Nephron progenitor cell (in vitro differentiated cells): ENCODE measurements around the gene SH3RF1.
A peak's percentile ranks its signal among the peaks of the same experiment; 100 is the strongest.
"Not testable (repeated sequence)": the region's sequence is repeated elsewhere in the genome, so short reads cannot be mapped to it uniquely, and the experiment has no call there.

Experiments
- DNase-seq: peaks from one replicate; pipeline ENCODE4 v3.0.0; 2021
- H3K27ac Mint-ChIP-seq: 2 replicates; pipeline ENCODE4 v1.8.0; 2021; ENCODE audit warnings: mild to moderate bottlenecking, moderate library complexity, mixed read lengths
- H3K27me3 Mint-ChIP-seq: 2 replicates; pipeline ENCODE4 v1.8.0; 2021; ENCODE audit warnings: mild to moderate bottlenecking, low read depth, mixed read lengths; ENCODE audit not compliant: poor library complexity
- H3K36me3 Mint-ChIP-seq: 2 replicates; pipeline ENCODE4 v1.8.0; 2021; ENCODE audit warnings: low read depth, mixed read lengths
- H3K4me1 Mint-ChIP-seq: 2 replicates; pipeline ENCODE4 v1.8.0; 2021; ENCODE audit warnings: mixed read lengths
- H3K4me3 Mint-ChIP-seq: 2 replicates; pipeline ENCODE4 v1.8.0; 2021; ENCODE audit warnings: mild to moderate bottlenecking, moderate library complexity, mixed read lengths
- H3K9me3 Mint-ChIP-seq: 2 replicates; pipeline ENCODE4 v1.8.0; 2021; ENCODE audit warnings: mild to moderate bottlenecking, moderate library complexity, mixed read lengths
- CTCF ChIP-seq: fragments of 200-600 bp; sonication (generic); IDR thresholded peaks from 2 replicates; pipeline ENCODE4 v1.5.0; 2021; ENCODE audit warnings: antibody characterized with exemption

The SH3RF1 gene

GRCh38 chr4:169207436-169208089 is 63.2 kb downstream of the SH3RF1 start:
- Mint-ChIP-seq H3K27ac (peak overlapping the region; percentile 86), H3K4me1 (peaks cover 53% of the 10 kb centered on the region), H3K4me3 (no peak overlapping the region), H3K9me3 (peaks cover 14% of the 10 kb centered on the region), H3K36me3 (peaks cover 31% of the 10 kb centered on the region), H3K27me3 (no peaks in the 10 kb centered on the region)
- DNase-seq: no peak
- no peak for TF ChIP-seq CTCF

- Mint-ChIP-seq H3K36me3 (peaks cover 17% of the 10 kb centered on the region), H3K4me1 (peaks cover 71% of the 10 kb centered on the region), H3K27me3 (no peaks in the 10 kb centered on the region), H3K9me3 (peaks cover 4% of the 10 kb centered on the region), H3K4me3 (no peak overlapping the region), H3K27ac (peak overlapping the region; percentile 22)
- DNase-seq: no peak
- TF ChIP-seq CTCF: no peak
Measured at GRCh38 chr4:169205744-169206080, 65.0 kb downstream of the SH3RF1 start.

GRCh38 chr4:169205075-169205743 is 65.5 kb downstream of the SH3RF1 start:
- H3K27me3 Mint-ChIP-seq: no peaks in the 10 kb centered on the region
- DNase-seq: no peak
- H3K4me1 Mint-ChIP-seq: peaks cover 75% of the 10 kb centered on the region
- no peak for TF ChIP-seq CTCF
- H3K9me3 Mint-ChIP-seq: peaks cover 4% of the 10 kb centered on the region
- peak overlapping the region; percentile 22 for H3K27ac Mint-ChIP-seq
- no peak overlapping the region for H3K4me3 Mint-ChIP-seq
- peaks cover 14% of the 10 kb centered on the region for H3K36me3 Mint-ChIP-seq

- H3K27me3 Mint-ChIP-seq: no peaks in the 10 kb centered on the region
- TF ChIP-seq CTCF: no peak
- no peak for DNase-seq
- peaks cover 4% of the 10 kb centered on the region for H3K36me3 Mint-ChIP-seq
- H3K9me3 Mint-ChIP-seq: no peaks in the 10 kb centered on the region
- H3K4me3 Mint-ChIP-seq: no peak overlapping the region
- no peak overlapping the region for H3K27ac Mint-ChIP-seq
- H3K4me1 Mint-ChIP-seq: peaks cover 76% of the 10 kb centered on the region
Measured at GRCh38 chr4:169203891-169204290, 66.9 kb downstream of the SH3RF1 start.

- H3K4me3 Mint-ChIP-seq, H3K9me3 Mint-ChIP-seq, DNase-seq, H3K27me3 Mint-ChIP-seq, H3K27ac Mint-ChIP-seq, H3K36me3 Mint-ChIP-seq: not testable (repeated sequence)
- peaks cover 74% of the 10 kb centered on the region for H3K4me1 Mint-ChIP-seq
Measured at GRCh38 chr4:169203278-169203677, 67.5 kb downstream of the SH3RF1 start.

GRCh38 chr4:169202878-169203277 is 67.9 kb downstream of the SH3RF1 start:
- no peaks in the 10 kb centered on the region for H3K36me3 Mint-ChIP-seq
- no peaks in the 10 kb centered on the region for H3K9me3 Mint-ChIP-seq
- H3K27ac Mint-ChIP-seq: no peak overlapping the region
- DNase-seq: no peak
- no peak for TF ChIP-seq CTCF
- no peaks in the 10 kb centered on the region for H3K27me3 Mint-ChIP-seq
- H3K4me3 Mint-ChIP-seq: no peak overlapping the region
- H3K4me1 Mint-ChIP-seq: peaks cover 70% of the 10 kb centered on the region
